ENCODE data around the gene ACSL5.

GRCh38 chr10:112367516-112367915, 6.4 kb upstream of the ACSL5 start:
- TF ChIP-seq, protein P1, sequence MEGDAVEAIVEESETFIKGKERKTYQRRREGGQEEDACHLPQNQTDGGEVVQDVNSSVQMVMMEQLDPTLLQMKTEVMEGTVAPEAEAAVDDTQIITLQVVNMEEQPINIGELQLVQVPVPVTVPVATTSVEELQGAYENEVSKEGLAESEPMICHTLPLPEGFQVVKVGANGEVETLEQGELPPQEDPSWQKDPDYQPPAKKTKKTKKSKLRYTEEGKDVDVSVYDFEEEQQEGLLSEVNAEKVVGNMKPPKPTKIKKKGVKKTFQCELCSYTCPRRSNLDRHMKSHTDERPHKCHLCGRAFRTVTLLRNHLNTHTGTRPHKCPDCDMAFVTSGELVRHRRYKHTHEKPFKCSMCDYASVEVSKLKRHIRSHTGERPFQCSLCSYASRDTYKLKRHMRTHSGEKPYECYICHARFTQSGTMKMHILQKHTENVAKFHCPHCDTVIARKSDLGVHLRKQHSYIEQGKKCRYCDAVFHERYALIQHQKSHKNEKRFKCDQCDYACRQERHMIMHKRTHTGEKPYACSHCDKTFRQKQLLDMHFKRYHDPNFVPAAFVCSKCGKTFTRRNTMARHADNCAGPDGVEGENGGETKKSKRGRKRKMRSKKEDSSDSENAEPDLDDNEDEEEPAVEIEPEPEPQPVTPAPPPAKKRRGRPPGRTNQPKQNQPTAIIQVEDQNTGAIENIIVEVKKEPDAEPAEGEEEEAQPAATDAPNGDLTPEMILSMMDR (IDR thresholded peaks at IDR 0.05) = no peak
- TF ChIP-seq POLR2A (IDR thresholded peaks at IDR 0.05) (no peak), EP300 (IDR thresholded peaks at IDR 0.05) (no peak)
